NCI-H774 (cell line): Measurements from ENCODE around the gene CASP7.
A peak's percentile ranks its signal among the peaks of the same experiment; 100 is the strongest.

Source experiments
- DNase-seq: peaks from one replicate; lab custom pipeline; 2025; lab: John Stamatoyannopoulos, UW

Gene CASP7

GRCh38 chr10:113712755-113713639 is 33.3 kb downstream of the CASP7 start:
- DNase-seq = peak; percentile 21

- no peak for DNase-seq
These were observed 33.9 kb downstream of the CASP7 start for GRCh38 chr10:113713640-113713982.

- no peak for DNase-seq
These were observed 36.6 kb downstream of the CASP7 start for GRCh38 chr10:113716109-113716910.

DNA sequence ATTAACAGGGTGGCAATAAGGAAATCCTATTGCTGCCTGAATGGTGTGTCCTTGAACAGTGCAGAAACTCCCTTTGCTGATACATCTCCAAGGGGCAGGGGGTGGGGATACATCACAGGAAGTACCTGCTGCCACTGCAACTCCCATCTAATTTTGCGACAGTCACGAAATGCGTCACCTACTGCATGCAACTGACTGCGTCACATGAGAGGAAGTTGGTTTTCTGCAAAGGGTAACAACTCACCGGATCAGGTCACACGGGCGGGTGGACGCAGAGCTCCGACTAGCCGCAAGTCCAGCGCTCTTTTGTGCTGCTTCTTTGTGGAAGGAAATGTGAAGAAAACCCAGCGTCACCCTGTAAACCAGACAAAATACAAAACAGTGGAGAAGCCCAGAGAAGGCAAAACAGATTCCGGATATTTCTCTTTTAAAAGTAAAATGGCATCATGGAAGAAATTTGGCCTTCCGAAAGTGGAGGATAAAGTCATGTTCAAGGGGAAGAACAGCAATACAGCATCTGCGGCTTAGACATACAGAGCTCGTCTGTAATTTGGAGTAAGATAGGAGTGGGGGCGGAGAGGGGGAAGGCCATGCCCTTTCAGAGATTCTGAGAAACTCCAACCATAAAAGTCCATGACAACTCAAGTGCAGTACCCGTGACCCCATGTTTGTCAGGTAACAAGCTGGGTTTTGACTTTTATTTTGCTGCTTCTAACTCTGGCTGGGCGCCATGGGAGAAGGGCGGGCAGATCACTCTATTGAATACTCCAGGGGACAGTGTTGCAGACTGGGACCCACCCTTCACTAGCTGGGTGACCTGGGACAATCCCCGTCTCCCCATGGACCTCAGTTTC is 39.5 kb downstream of the CASP7 start:
- DNase-seq = no peak

- no peak for DNase-seq
These were observed 40.7 kb downstream of the CASP7 start for GRCh38 chr10:113720386-113720785.

GRCh38 chr10:113732160-113732881 is 52.6 kb downstream of the CASP7 start:
- no peak for DNase-seq

DNA sequence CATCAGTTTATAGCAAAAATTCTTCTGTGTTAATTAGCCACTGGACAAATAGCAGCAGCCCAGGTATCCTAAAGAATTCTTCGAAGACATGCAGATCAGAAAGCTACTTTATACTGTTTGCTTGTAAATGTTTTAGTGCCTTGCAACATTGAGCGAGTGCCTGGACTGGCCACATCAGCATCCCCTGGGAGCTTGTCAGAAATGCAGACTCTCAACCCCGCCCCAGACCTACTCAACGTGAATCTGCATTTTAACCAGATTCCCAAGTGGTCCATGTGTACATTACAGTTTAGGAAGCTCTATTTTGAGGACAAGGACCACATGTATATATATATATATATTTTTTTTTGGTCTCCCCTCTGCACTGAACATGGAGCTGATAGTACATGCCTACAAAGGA is 53.3 kb downstream of the CASP7 start:
- no peak for DNase-seq

DNA sequence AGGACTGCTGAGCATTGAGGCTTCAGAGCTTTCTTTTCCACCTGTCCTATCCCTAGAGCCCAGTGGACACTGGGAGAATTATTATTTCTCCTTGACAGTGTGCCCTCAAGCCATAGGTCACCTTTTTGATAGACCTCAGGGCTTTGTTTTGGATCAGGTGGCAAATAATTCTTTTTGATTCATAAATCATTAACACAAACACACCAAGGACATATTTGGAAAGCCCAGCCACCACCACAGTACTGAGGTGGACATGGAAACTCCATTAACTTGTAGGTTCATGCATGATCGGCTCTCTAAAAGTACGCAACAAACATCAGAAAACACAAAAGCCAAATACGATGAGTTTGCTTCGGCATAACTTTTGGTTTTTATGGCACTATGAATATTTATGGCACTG is 53.9 kb downstream of the CASP7 start:
- no peak for DNase-seq

DNA sequence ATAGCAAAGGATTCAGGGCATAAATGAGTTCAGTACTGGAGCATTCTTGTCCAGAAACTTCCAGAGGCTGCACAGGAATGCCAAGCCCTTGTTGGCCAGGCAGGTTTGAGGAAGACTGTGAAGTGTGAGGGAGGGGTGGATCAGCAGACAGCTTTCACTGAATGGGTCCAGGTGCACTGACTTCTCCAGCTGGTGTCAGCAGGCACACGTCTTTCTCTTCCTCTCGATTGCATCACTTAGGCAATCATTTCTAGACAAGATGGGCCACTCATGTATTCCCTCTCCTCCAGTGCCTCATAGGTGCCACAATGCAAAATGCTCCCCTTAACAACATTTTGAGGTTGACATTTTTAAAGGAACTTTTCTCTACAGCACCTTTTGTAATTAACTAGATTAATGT is 56.2 kb downstream of the CASP7 start:
- no peak for DNase-seq

- no peak for DNase-seq
These were observed 56.9 kb downstream of the CASP7 start for GRCh38 chr10:113736576-113736975.

DNA sequence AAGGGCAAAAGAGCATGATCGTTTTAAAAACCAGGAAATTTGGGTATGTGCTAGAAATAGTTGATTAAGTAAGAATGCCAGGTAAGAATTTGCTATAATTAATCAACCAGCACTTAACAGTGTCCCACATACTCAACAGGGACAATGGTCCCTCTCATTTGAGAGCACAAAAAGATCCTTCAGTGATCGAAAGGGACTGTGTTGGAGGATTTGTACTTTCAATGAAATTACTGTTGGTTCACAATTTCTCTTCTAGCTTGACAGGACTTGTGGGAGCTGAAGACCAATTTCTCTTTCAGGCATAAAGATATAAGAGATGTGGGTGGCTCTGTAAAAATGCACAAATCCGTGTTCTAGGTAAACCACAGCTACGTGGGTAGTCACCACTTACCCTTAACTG is 59.3 kb downstream of the CASP7 start:
- no peak for DNase-seq

- DNase-seq = no peak
These were observed 59.9 kb downstream of the CASP7 start for GRCh38 chr10:113739577-113739976.

DNA sequence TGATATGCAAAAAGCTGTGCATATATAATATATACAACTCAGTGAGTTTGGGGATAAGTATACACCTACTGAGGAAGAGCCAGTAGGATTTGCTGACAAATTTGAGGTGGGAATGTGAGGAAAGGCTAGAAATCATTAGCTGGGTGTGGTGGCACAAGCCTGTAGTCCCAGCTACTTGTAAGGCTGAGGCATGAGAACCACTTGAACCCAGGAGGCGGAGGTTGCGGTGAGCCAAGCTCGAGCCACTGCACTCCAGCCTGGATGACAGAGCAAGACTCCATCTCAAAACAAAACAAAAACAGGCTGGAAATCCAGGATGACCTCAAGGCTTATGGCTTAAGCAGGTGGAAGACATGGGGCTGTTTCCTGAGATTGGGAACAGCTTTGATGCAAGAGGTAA is 61.1 kb downstream of the CASP7 start:
- DNase-seq = no peak

- no peak for DNase-seq
These were observed 62.8 kb downstream of the CASP7 start for GRCh38 chr10:113742466-113742865.

GRCh38 chr10:113743594-113743993 is 63.9 kb downstream of the CASP7 start:
- no peak for DNase-seq

- no peak for DNase-seq
These were observed 65.7 kb downstream of the CASP7 start for GRCh38 chr10:113745374-113745773.

GRCh38 chr10:113746217-113746957 is 66.7 kb downstream of the CASP7 start:
- no peak for DNase-seq

DNA sequence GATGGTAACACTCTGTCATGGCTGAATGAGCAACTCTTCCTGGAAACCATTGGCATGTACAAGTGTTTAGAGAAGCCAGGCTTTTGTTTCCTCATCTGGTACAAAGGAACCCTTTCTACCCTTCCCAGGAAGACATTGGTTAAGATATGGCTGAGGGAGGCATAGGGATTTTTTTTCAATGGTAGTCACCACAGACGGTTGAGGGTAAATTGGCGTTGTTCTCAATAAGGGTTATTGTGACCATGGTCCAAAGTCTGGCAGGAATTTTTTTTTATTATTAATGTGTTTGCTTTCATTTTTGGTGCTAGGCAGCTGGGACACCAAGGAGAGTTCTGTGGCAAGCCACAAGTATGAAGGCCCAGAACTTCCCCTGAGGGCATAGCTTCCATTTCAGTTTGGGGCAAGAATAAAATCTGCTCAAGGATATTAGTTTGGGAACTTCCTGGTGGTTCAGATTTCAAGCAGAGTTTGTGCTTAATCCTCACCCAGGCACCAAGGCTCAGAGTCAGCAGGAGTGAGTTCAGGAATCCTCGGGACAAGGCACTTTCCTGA is 71.5 kb downstream of the CASP7 start, which contains the start of gene PLEKHS1:
Gene PLEKHS1 (plus strand): TSS at position 502 of the 552 bp plus-strand sequence. CDS start 3,596 bp downstream, outside the sequence.
- no peak for DNase-seq

DNA sequence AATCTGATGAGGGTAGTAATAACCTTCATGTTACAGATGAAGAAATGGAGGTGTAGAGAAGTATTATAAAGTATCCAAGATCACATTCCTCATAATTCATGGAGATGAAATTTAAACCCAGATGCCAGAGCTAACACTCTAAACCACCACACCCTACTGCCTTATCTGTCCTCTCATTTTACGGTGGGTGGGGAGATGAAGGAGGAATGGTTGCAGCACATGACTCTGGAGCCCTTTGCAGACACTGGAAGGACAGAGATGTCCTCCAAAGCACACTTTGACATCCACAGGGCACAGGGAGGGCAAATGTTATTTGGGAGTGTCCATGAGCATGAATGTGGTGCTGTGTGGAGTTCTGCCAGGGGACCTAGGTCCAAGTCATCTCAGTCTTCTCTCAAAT is 72.8 kb downstream of the CASP7 start:
- no peak for DNase-seq

DNA sequence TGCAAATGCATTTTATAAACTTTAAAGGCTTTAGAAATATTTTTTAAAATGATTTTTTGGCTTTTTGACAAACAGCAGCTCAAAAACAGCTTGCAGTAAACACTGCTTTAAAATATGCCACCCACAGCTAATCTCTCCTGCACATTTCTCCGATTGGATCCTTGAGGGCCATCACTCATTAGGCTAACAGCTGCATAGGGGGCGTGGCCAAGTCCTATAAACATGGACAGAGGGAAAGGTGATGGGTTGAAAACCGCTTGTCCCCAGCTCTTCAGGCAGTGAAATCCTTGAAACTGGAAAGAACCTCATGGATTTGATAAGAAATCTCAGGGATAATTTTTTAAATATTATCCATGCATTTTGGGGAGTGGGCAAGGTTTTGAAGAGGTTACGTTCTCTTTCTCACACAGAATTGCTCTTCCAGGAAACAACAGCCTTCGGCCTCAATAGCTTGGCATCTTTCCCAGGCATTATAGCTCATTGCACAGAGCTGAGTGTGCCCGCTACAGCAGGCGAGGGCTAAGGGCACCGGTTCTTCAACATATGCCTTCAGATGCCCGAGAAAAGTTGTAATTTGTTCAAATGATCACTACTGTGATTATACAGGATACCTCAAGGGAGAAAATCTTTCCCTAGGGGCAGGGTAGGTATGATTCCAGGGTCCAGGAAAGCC is 73.4 kb downstream of the CASP7 start:
- DNase-seq = no peak
